ENCODE measurements around the gene RPL23. TPM values are rescaled to one million over a fixed set of nuclear protein-coding genes. Genes with fewer than 3 reads are reported as not detected.
A peak's percentile ranks its signal among the peaks of the same experiment; 100 is the strongest.

The RPL23 gene
- total and polyA plus RNA-seq, 9 of the 15 experiments (the other 6 are each of a cell fraction or from before 2014, with no cell fraction given): 1,745 to 3,667 (median 3,096) TPM

GRCh38 chr17:38853292-38854219 is at the start of gene RPL23 (continued):
- peak in 1 of 2 experiments; percentile 57; a peak in 1 of 4 replicates for TF ChIP-seq ZMIZ1 (IDR thresholded peaks at IDR 0.05; ENCODE audit: low read depth in 2 of 2, low read length in 2 of 2)
- peak; percentile 62; the same call in 1 of the 2 replicates for TF ChIP-seq RFX5 (IDR thresholded peaks at IDR 0.05; ENCODE audit: low read depth, low read length)
- TF ChIP-seq MYNN (IDR thresholded peaks at IDR 0.05): no peak
- TF ChIP-seq MYNN (CRISPR knock-in tag; IDR thresholded peaks at IDR 0.05): no peak
- TF ChIP-seq RBFOX2 (IDR thresholded peaks at IDR 0.05; ENCODE audit: low read depth, low read length): peak; percentile 97
- peak; percentile 52; the same call in 1 of the 2 replicates for TF ChIP-seq RB1 (IDR thresholded peaks at IDR 0.05; ENCODE audit: low read depth)
- no peak for TF ChIP-seq SRSF1 (IDR thresholded peaks at IDR 0.05; ENCODE audit: low read depth, low read length)
- TF ChIP-seq CEBPG (CRISPR knock-in tag; IDR thresholded peaks at IDR 0.05): peak; percentile 84
- peak; percentile 99 for TF ChIP-seq CEBPG (tag; conservative IDR thresholded peaks at IDR 0.05 in 1 of 2, IDR thresholded peaks at IDR 0.05 in 1 of 2)
- TF ChIP-seq, protein P1, sequence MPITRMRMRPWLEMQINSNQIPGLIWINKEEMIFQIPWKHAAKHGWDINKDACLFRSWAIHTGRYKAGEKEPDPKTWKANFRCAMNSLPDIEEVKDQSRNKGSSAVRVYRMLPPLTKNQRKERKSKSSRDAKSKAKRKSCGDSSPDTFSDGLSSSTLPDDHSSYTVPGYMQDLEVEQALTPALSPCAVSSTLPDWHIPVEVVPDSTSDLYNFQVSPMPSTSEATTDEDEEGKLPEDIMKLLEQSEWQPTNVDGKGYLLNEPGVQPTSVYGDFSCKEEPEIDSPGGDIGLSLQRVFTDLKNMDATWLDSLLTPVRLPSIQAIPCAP (CRISPR knock-in tag; IDR thresholded peaks at IDR 0.05; ENCODE audit: borderline replicate concordance): no peak
- 0 out of 2 replicates have a peak, but pooled peaks have one; percentile 27 for TF ChIP-seq ZBTB5 (IDR thresholded peaks at IDR 0.05)
- TF ChIP-seq ZNF76 (CRISPR knock-in tag; IDR thresholded peaks at IDR 0.05; ENCODE audit: borderline replicate concordance): peak; percentile 66; the same call in 1 of the 2 replicates
- peak; percentile 60 for TF ChIP-seq ARHGAP35 (IDR thresholded peaks at IDR 0.05; ENCODE audit: partially characterized antibody)
- peak; percentile 75 for TF ChIP-seq MTA3 (IDR thresholded peaks at IDR 0.05; ENCODE audit: borderline replicate concordance)
- TF ChIP-seq, protein P2, sequence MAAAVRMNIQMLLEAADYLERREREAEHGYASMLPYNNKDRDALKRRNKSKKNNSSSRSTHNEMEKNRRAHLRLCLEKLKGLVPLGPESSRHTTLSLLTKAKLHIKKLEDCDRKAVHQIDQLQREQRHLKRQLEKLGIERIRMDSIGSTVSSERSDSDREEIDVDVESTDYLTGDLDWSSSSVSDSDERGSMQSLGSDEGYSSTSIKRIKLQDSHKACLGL (CRISPR knock-in tag; IDR thresholded peaks at IDR 0.05; ENCODE audit: borderline replicate concordance, poor library complexity, severe bottlenecking): peak; percentile 88
- TF ChIP-seq FOXK2 (conservative IDR thresholded peaks at IDR 0.05 in 1 of 2, IDR thresholded peaks at IDR 0.05 in 1 of 2; ENCODE audit: low read depth in 2 of 2): peak; percentile 89 to 91; a peak in 3 of 4 replicates
